IPS-15b (cell line): ENCODE measurements around the gene AGGF1.

Source experiments
- H3K27me3 ChIP-seq: one replicate; pipeline ENCODE4 v1.6.1; 2013; ENCODE audit warnings: low read length; ENCODE audit not compliant: control insufficient read depth, insufficient read depth
- H3K36me3 ChIP-seq: one replicate; pipeline ENCODE4 v1.6.1; 2013; ENCODE audit warnings: low read length; ENCODE audit not compliant: control insufficient read depth, insufficient read depth
- H3K4me1 ChIP-seq: one replicate; pipeline ENCODE4 v1.6.1; 2013; ENCODE audit warnings: mild to moderate bottlenecking, low read length; ENCODE audit not compliant: control insufficient read depth, insufficient read depth
- H3K4me3 ChIP-seq: one replicate; pipeline ENCODE4 v1.5.1; 2013; ENCODE audit warnings: low read depth, low read length
- H3K9ac ChIP-seq: one replicate; pipeline ENCODE4 v1.6.1; 2013; ENCODE audit warnings: low read depth, mild to moderate bottlenecking, low read length
- H3K9me3 ChIP-seq: one replicate; pipeline ENCODE4 v1.6.1; 2013; ENCODE audit warnings: mild to moderate bottlenecking, low read length; ENCODE audit not compliant: control insufficient read depth, insufficient read depth

Gene AGGF1

GRCh38 chr5:77003246-77003645 is 27.0 kb upstream of the AGGF1 start:
- Histone ChIP-seq H3K9me3 (no peaks in the 10 kb centered on the region), H3K9ac (no peak overlapping the region), H3K4me3 (no peak overlapping the region), H3K27me3 (no peaks in the 10 kb centered on the region), H3K36me3 (no peaks in the 10 kb centered on the region), H3K4me1 (no peaks in the 10 kb centered on the region)

- no peaks in the 10 kb centered on the region for H3K4me1 ChIP-seq
- H3K9me3 ChIP-seq, result no peaks in the 10 kb centered on the region
- H3K4me3 ChIP-seq, result no peak overlapping the region
- H3K27me3 ChIP-seq, result no peaks in the 10 kb centered on the region
- H3K9ac ChIP-seq, result no peak overlapping the region
- H3K36me3 ChIP-seq, result no peaks in the 10 kb centered on the region
Observed at GRCh38 chr5:77006124-77006523, 24.1 kb upstream of the AGGF1 start.

- Histone ChIP-seq H3K36me3 (no peaks in the 10 kb centered on the region), H3K27me3 (no peaks in the 10 kb centered on the region), H3K4me1 (no peaks in the 10 kb centered on the region), H3K4me3 (no peak overlapping the region), H3K9me3 (no peaks in the 10 kb centered on the region), H3K9ac (no peak overlapping the region)
Observed at GRCh38 chr5:77008413-77008812, 21.8 kb upstream of the AGGF1 start.

GRCh38 chr5:77010243-77010642 is 20.0 kb upstream of the AGGF1 start:
- Histone ChIP-seq H3K36me3 (no peaks in the 10 kb centered on the region), H3K9me3 (no peaks in the 10 kb centered on the region), H3K4me1 (no peaks in the 10 kb centered on the region)

GRCh38 chr5:77011498-77011897 is 18.7 kb upstream of the AGGF1 start:
- H3K4me1 ChIP-seq, result no peaks in the 10 kb centered on the region
- no peaks in the 10 kb centered on the region for H3K9me3 ChIP-seq
- no peaks in the 10 kb centered on the region for H3K27me3 ChIP-seq
- no peak overlapping the region for H3K9ac ChIP-seq
- no peaks in the 10 kb centered on the region for H3K36me3 ChIP-seq
- H3K4me3 ChIP-seq, result no peak overlapping the region

More at GRCh38 chr5:77010243-77010642, 20.0 kb upstream of the AGGF1 start:
- Histone ChIP-seq H3K27me3 (no peaks in the 10 kb centered on the region), H3K9ac (no peak overlapping the region), H3K4me3 (no peak overlapping the region)

GRCh38 chr5:77012601-77013000 is 17.6 kb upstream of the AGGF1 start:
- H3K27me3 ChIP-seq, result no peaks in the 10 kb centered on the region
- no peak overlapping the region for H3K4me3 ChIP-seq
- H3K4me1 ChIP-seq, result no peaks in the 10 kb centered on the region
- H3K9ac ChIP-seq, result no peak overlapping the region
- no peaks in the 10 kb centered on the region for H3K36me3 ChIP-seq
- H3K9me3 ChIP-seq, result no peaks in the 10 kb centered on the region

GRCh38 chr5:77015938-77016569 is 14.2 kb upstream of the AGGF1 start:
- Histone ChIP-seq H3K4me1 (no peaks in the 10 kb centered on the region), H3K4me3 (no peak overlapping the region), H3K9me3 (no peaks in the 10 kb centered on the region), H3K27me3 (no peaks in the 10 kb centered on the region), H3K36me3 (no peaks in the 10 kb centered on the region), H3K9ac (no peak overlapping the region)

- Histone ChIP-seq H3K4me3 (no peak overlapping the region), H3K9ac (no peak overlapping the region), H3K9me3 (no peaks in the 10 kb centered on the region), H3K36me3 (no peaks in the 10 kb centered on the region), H3K4me1 (no peaks in the 10 kb centered on the region), H3K27me3 (no peaks in the 10 kb centered on the region)
Observed at GRCh38 chr5:77016962-77017361, 13.2 kb upstream of the AGGF1 start.

- Histone ChIP-seq H3K4me3 (no peak overlapping the region), H3K9me3 (no peaks in the 10 kb centered on the region), H3K36me3 (no peaks in the 10 kb centered on the region), H3K9ac (no peak overlapping the region), H3K27me3 (no peaks in the 10 kb centered on the region), H3K4me1 (no peaks in the 10 kb centered on the region)
Observed at GRCh38 chr5:77017668-77018067, 12.5 kb upstream of the AGGF1 start.

GRCh38 chr5:77022511-77023417 is 7.4 kb upstream of the AGGF1 start:
- H3K36me3 ChIP-seq, result no peaks in the 10 kb centered on the region
- H3K27me3 ChIP-seq, result no peaks in the 10 kb centered on the region
- no peak overlapping the region for H3K4me3 ChIP-seq
- no peaks in the 10 kb centered on the region for H3K4me1 ChIP-seq
- H3K9ac ChIP-seq, result no peak overlapping the region
- no peaks in the 10 kb centered on the region for H3K9me3 ChIP-seq

GRCh38 chr5:77024490-77024889 is 5.7 kb upstream of the AGGF1 start:
- no peaks in the 10 kb centered on the region for H3K36me3 ChIP-seq

More at GRCh38 chr5:77024490-77024889, 5.7 kb upstream of the AGGF1 start:
- Histone ChIP-seq H3K27me3 (no peaks in the 10 kb centered on the region), H3K9me3 (peaks cover 4% of the 10 kb centered on the region), H3K4me3 (no peak overlapping the region), H3K4me1 (no peaks in the 10 kb centered on the region), H3K9ac (no peak overlapping the region)
